Right hindlimb (tissue), 1 donor: ENCODE measurements around the gene VWA1.

ENCODE experiments used
- DNase-seq: peaks from one replicate; pipeline ENCODE4 v3.0.0-alpha.2; 2018

VWA1 gene

GRCh38 chr1:1489231-1489630, 53.7 kb downstream of the VWA1 start:
- DNase-seq, result no peak

GRCh38 chr1:1489861-1490260, 54.4 kb downstream of the VWA1 start:
- DNase-seq, result no peak

- DNase-seq, result no peak
Observed at GRCh38 chr1:1490633-1491230, 55.2 kb downstream of the VWA1 start.

GRCh38 chr1:1491601-1492000, 56.1 kb downstream of the VWA1 start:
- no peak for DNase-seq
